Glomerular endothelial cell (primary cell): ENCODE results near the gene SOBP. TPM values are rescaled to one million over a fixed set of nuclear protein-coding genes. Genes with fewer than 3 reads are reported as not detected.
"Not testable (repeated sequence)": the region's sequence is repeated elsewhere in the genome, so short reads cannot be mapped to it uniquely, and the experiment has no call there.

Experiments used
- DNase-seq: peaks from one replicate; pipeline ENCODE4 v3.0.0-alpha.2; 2011; ENCODE audit warnings: low read depth, low spot score; ENCODE audit errors: extremely low read depth
- total RNA-seq: library from RNA; depleted of rRNA; stranded (reverse); fragments of >200 nt; gene quantifications from 2 replicates; pipeline ENCODE4 v1.2.3, GENCODE V29; 2015

Gene SOBP
- total RNA-seq, 1 donor from 2014 or later, result 2.3 TPM

- DNase-seq, result not testable (repeated sequence)
Measured at GRCh38 chr6:107520706-107521105, 30.8 kb downstream of the SOBP start.

GRCh38 chr6:107523054-107523791 is 33.3 kb downstream of the SOBP start:
- no peak for DNase-seq

- no peak for DNase-seq
Measured at GRCh38 chr6:107523794-107524193, 33.9 kb downstream of the SOBP start.

GRCh38 chr6:107524626-107525025 is 34.7 kb downstream of the SOBP start:
- no peak for DNase-seq

- DNase-seq, result no peak
Measured at GRCh38 chr6:107531868-107532267, 42.0 kb downstream of the SOBP start.

GRCh38 chr6:107532706-107533105 is 42.8 kb downstream of the SOBP start:
- no peak for DNase-seq

GRCh38 chr6:107533415-107534059 is 43.6 kb downstream of the SOBP start:
- DNase-seq, result no peak

GRCh38 chr6:107534571-107535141 is 44.7 kb downstream of the SOBP start:
- DNase-seq, result no peak

- no peak for DNase-seq
Measured at GRCh38 chr6:107535626-107536025, 45.7 kb downstream of the SOBP start.

- DNase-seq, result no peak
Measured at GRCh38 chr6:107536180-107536961, 46.5 kb downstream of the SOBP start.

- no peak for DNase-seq
Measured at GRCh38 chr6:107537559-107537958, 47.6 kb downstream of the SOBP start.

- no peak for DNase-seq
Measured at GRCh38 chr6:107538856-107539387, 49.0 kb downstream of the SOBP start.

- DNase-seq, result no peak
Measured at GRCh38 chr6:107539409-107539808, 49.5 kb downstream of the SOBP start.

- no peak for DNase-seq
Measured at GRCh38 chr6:107539849-107540464, 50.0 kb downstream of the SOBP start.

- DNase-seq, result no peak
Measured at GRCh38 chr6:107540465-107540857, 50.5 kb downstream of the SOBP start.

- no peak for DNase-seq
Measured at GRCh38 chr6:107542192-107542668, 52.3 kb downstream of the SOBP start.

- DNase-seq, result no peak
Measured at GRCh38 chr6:107543088-107543487, 53.2 kb downstream of the SOBP start.

- DNase-seq, result no peak
Measured at GRCh38 chr6:107543567-107543966, 53.6 kb downstream of the SOBP start.

GRCh38 chr6:107545763-107546162 is 55.8 kb downstream of the SOBP start:
- DNase-seq, result no peak

GRCh38 chr6:107546691-107547450 is 57.0 kb downstream of the SOBP start:
- DNase-seq, result no peak
